HG03135 (cell line): ENCODE measurements around the gene FAM240B.

Source experiments
- ATAC-seq: cut with Tn5 transposase; IDR thresholded peaks from one replicate; pipeline ENCODE4 v1.9.1; 2021; ENCODE audit warnings: mild to moderate bottlenecking, moderate library complexity; ENCODE audit not compliant: unreplicated experiment

FAM240B gene

GRCh38 chr9:38720083-38720745 lies at the start of gene FAM240B:
FAM240B (minus strand) TSS chr9:38720133; CDS start chr9:38703999, 16,134 bp downstream.
- no peak for ATAC-seq

- ATAC-seq = no peak
Measured at GRCh38 chr9:38768351-38768761, 48.4 kb upstream of the FAM240B start.

GRCh38 chr9:38765101-38765500 lies 45.2 kb upstream of the FAM240B start:
- ATAC-seq = no peak

- no peak for ATAC-seq
Measured at GRCh38 chr9:38761999-38762398, 42.1 kb upstream of the FAM240B start.

GRCh38 chr9:38761339-38761738 lies 41.4 kb upstream of the FAM240B start:
- ATAC-seq = no peak

- ATAC-seq = no peak
Measured at GRCh38 chr9:38756702-38757101, 36.8 kb upstream of the FAM240B start.

- ATAC-seq = no peak
Measured at GRCh38 chr9:38747941-38748340, 28.0 kb upstream of the FAM240B start.

- no peak for ATAC-seq
Measured at GRCh38 chr9:38747067-38747466, 27.1 kb upstream of the FAM240B start.

GRCh38 chr9:38746303-38746702 lies 26.4 kb upstream of the FAM240B start:
- no peak for ATAC-seq

GRCh38 chr9:38744484-38744883 lies 24.6 kb upstream of the FAM240B start:
- ATAC-seq = no peak

- ATAC-seq = no peak
Measured at GRCh38 chr9:38737246-38737645, 17.3 kb upstream of the FAM240B start.

- ATAC-seq = no peak
Measured at GRCh38 chr9:38734831-38735230, 14.9 kb upstream of the FAM240B start.

GRCh38 chr9:38733503-38733902 lies 13.6 kb upstream of the FAM240B start:
- ATAC-seq = no peak

GRCh38 chr9:38732885-38733284 lies 13.0 kb upstream of the FAM240B start:
- ATAC-seq = no peak

GRCh38 chr9:38727497-38728001 lies 7.6 kb upstream of the FAM240B start:
- no peak for ATAC-seq

- ATAC-seq = no peak
Measured at GRCh38 chr9:38724754-38725153, 4.8 kb upstream of the FAM240B start.

- ATAC-seq = no peak
Measured at GRCh38 chr9:38718148-38718547, 1.8 kb downstream of the FAM240B start.

- ATAC-seq = no peak
Measured at GRCh38 chr9:38715684-38716083, 4.2 kb downstream of the FAM240B start.

GRCh38 chr9:38713426-38713825 lies 6.5 kb downstream of the FAM240B start:
- no peak for ATAC-seq

- no peak for ATAC-seq
Measured at GRCh38 chr9:38708759-38709158, 11.2 kb downstream of the FAM240B start.

GRCh38 chr9:38707885-38708637 lies 11.9 kb downstream of the FAM240B start:
- no peak for ATAC-seq

- no peak for ATAC-seq
Measured at GRCh38 chr9:38706493-38706892, 13.4 kb downstream of the FAM240B start.
